KOPT-K1 (cell line): ENCODE results near the gene KRTAP4-1.
"Not testable (repeated sequence)": the region's sequence is repeated elsewhere in the genome, so short reads cannot be mapped to it uniquely, and the experiment has no call there.

Experiments
- H3K27ac ChIP-seq: fragments of 200-600 bp; sonication (generic); 2 replicates; pipeline ENCODE4 v1.5.1; 2016; ENCODE audit warnings: antibody characterized with exemption, mild to moderate bottlenecking, low read depth, low read length; ENCODE audit not compliant: poor library complexity, severe bottlenecking
- H3K36me3 ChIP-seq: fragments of 200-600 bp; sonication (generic); 2 replicates; pipeline ENCODE4 v1.5.1; 2017; ENCODE audit warnings: antibody characterized with exemption, mild to moderate bottlenecking, low read length, moderate library complexity; ENCODE audit not compliant: insufficient read depth
- H3K9me3 ChIP-seq: fragments of 200-600 bp; sonication (generic); 2 replicates; pipeline ENCODE4 v1.5.1; 2017; ENCODE audit warnings: antibody characterized with exemption, low read length, mild to moderate bottlenecking; ENCODE audit not compliant: insufficient read depth, poor library complexity, severe bottlenecking

The KRTAP4-1 gene

DNA sequence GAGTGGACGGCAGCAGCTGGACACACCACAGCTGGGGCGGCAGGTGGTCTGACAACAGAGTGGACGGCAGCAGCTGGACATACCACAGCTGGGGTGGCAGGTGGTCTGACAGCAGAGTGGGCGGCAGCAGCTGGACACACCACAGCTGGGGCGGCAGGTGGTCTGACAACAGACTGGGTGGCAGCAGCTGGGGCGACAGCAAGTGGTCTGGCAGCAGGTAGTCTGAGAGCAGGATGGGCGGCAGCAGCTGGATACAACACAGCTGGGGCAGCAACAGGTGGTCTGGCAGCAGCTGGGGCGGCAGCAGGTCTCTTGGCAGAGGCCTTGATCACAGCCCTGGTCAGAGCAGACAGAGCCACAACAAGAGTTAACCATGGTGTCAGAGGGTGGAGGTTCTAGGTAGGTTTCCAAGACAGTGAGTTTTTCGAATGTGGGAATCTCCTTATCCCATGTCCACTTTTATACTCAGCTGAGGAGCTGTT, at the start of gene KRTAP4-1:
TSS of gene KRTAP4-1 (minus strand) at position 432 of the 482 bp plus-strand sequence. CDS start at position 375, 57 bp downstream.
- Histone ChIP-seq H3K9me3 (no peaks in the 10 kb centered on the region), H3K27ac (no peak within 1 kb of the TSS), H3K36me3 (no peaks in the 10 kb centered on the region)

DNA sequence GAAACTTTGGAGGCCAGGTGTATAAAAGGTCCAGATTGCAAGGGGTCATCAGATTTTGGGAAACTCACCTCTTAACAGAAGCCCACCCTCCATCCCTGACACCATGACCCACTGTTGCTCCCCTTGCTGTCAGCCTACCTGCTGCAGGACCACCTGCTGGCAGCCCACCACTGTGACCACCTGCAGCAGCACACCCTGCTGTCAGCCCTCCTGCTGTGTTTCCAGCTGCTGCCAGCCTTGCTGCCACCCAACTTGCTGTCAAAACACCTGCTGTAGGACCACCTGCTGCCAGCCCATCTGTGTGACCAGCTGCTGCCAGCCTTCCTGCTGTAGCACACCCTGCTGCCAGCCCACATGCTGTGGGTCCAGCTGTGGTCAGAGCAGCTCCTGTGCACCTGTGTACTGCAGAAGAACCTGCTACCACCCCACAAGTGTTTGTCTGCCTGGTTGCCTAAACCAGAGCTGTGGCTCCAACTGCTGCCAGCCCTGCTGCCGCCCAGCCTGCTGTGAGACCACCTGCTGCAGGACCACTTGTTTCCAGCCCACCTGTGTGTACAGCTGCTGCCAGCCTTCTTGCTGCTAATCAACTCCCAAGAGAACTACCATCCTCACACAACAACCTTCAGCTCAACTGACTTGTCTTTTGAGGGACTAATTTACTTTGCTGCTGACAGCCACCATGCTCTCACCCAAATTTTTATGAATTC, 47.8 kb upstream of the KRTAP4-1 start, which contains the start of gene KRTAP9-3:
TSS of gene KRTAP9-3 (plus strand) at position 51 of the 707 bp plus-strand sequence. CDS start at position 104, 53 bp downstream.
- H3K36me3 ChIP-seq, H3K27ac ChIP-seq, H3K9me3 ChIP-seq: not testable (repeated sequence)

DNA sequence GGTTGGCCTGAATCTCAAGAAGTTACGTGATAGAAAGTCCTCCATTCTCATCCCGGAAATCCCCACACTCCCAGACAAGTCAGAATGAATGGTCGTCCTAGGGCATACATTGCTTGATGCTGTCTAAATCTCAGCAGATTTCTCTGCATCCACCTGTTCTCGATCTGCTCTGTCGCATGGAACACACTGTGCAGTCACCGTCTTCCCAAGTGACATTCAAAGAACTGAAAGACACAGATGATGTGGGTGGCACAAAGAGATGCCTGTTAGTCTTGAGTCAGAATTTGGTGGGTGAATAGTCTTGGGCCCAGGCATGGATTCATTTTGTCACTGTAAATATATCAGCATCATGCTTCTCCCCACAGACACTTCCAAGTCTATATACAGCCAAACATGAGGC, 47.0 kb upstream of the KRTAP4-1 start:
- H3K9me3 ChIP-seq = no peaks in the 10 kb centered on the region
- H3K27ac ChIP-seq = no peak overlapping the region
- H3K36me3 ChIP-seq = no peaks in the 10 kb centered on the region

DNA sequence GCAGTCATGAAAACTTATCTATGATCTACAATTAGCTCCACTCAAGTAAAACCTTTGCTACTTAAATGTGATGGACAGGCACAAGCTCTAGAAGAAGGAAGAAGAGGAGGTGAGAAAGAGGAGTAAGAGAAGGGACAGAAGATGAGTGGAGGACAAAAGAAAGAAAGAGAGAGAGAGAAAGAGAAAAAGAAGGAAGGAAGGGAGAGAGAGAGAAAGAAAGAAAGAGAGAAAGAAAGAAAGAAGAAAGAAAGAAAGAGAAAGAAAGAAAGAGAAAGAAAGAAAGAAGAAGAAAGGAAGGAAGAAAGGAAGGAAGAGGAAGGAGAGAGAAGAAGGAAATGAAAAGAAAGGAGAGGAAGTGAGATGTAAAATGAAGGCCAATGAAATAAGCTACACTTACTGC, 45.4 kb upstream of the KRTAP4-1 start:
- Histone ChIP-seq H3K36me3 (no peaks in the 10 kb centered on the region), H3K27ac (no peak overlapping the region)

DNA sequence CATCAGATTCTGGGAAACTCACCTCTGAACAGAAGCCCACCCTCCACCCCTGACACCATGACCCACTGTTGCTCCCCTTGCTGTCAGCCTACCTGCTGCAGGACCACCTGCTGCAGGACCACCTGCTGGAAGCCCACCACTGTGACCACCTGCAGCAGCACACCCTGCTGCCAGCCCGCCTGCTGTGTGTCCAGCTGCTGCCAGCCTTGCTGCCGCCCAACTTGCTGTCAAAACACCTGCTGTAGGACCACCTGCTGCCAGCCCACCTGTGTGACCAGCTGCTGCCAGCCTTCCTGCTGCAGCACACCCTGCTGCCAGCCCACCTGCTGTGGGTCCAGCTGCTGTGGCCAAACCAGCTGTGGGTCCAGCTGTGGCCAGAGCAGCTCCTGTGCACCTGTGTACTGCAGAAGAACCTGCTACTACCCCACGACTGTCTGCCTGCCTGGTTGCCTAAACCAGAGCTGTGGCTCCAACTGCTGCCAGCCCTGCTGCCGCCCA, 41.9 kb upstream of the KRTAP4-1 start, which contains the start of gene KRTAP9-2:
TSS of gene KRTAP9-2 (plus strand) at position 51 of the 498 bp plus-strand sequence. CDS start at position 58, 7 bp downstream.
- not testable (repeated sequence) for H3K36me3 ChIP-seq, H3K27ac ChIP-seq, H3K9me3 ChIP-seq

More for the DNA sequence above, 45.4 kb upstream of the KRTAP4-1 start:
- H3K9me3 ChIP-seq = no peaks in the 10 kb centered on the region

DNA sequence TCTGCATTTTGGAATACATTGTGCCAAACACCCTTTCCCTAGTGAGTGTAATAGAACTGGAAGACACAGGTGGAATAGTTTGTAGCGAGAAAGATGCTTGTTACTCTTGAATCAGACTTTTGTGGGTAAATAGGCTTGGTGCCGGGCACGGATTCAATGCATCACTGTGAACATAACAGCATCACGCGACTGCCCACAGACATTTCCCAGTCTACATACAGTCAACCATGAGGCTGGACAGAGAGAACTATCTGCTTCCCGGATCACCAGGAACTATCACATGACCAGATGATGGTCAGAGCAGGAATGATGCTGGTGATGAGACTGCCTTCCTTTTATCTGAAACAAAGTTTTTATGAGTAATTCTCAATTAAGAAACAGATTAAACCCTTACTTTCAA, 41.3 kb upstream of the KRTAP4-1 start:
- no peaks in the 10 kb centered on the region for H3K9me3 ChIP-seq
- no peaks in the 10 kb centered on the region for H3K36me3 ChIP-seq
- H3K27ac ChIP-seq = no peak overlapping the region

DNA sequence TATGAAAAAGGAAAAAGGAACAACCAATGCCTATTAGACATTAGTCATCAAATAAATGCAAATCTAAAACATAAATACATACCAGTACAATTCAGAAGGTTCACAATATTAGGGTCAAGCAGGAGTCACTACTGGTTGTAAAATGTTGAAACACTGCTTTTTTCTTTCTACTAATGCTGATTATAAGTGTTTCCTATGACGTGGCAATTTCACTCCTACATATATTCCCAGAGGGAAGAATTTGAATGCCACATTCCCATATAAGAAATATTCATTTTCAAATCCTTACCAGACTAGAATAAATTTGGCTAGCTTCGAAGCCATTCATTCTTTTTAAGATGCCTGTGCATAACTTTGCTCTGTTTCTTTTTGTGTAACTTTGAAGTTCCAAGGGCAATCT, 39.1 kb upstream of the KRTAP4-1 start:
- Histone ChIP-seq H3K36me3 (no peaks in the 10 kb centered on the region), H3K9me3 (no peaks in the 10 kb centered on the region)

DNA sequence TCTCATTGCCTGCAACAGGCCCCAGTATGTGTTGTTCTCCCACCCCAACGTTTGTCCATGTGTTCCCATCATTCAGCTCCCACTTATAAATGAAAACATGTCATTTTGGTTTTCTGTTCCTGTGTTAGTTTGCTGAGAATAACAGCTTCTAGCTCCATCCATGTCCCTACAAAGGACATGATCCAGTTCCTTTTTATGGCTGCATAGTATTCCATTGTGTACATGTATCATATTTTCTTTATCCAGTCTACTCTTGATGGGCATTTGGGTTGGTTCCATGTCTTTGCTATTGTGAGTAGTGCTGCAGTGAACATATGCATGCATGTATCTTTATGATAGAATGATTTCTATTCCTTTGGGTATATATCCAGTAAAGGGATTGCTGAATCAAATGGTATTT, 31.0 kb upstream of the KRTAP4-1 start:
- Histone ChIP-seq H3K9me3 (no peaks in the 10 kb centered on the region), H3K36me3 (no peaks in the 10 kb centered on the region), H3K27ac (no peak overlapping the region)

More for the DNA sequence above, 39.1 kb upstream of the KRTAP4-1 start:
- no peak overlapping the region for H3K27ac ChIP-seq

DNA sequence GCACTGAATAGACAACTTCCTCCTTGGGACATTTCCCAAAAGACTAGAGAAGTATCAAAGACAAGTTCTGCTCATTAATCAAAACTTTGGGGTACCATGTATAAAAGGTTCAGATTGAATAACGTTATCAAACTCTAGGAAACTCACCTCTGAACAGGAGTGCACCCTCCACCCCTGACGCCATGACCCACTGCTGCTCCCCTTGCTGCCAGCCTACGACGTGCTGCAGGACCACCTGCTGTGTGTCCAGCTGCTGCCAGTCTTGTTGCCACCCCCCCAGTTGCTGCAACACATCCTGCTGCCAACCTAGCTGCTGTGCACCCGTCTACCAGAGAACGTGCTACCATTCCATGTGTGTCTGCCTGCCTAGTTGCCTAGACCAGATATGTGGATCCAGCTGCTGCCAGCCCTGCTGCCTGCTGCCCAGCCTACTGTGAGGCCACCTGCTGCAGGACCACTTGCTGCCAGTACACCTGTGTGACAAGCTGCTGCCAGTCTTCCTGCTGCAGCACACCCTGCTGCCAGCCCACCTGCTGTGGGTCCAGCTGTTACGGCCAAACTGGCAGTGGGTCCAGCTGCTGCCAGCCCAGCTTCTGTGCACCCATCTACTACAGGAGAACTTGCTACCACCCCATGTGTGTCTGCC, 27.9 kb upstream of the KRTAP4-1 start:
- Histone ChIP-seq H3K36me3 (no peaks in the 10 kb centered on the region), H3K9me3 (no peaks in the 10 kb centered on the region), H3K27ac (no peak overlapping the region)

DNA sequence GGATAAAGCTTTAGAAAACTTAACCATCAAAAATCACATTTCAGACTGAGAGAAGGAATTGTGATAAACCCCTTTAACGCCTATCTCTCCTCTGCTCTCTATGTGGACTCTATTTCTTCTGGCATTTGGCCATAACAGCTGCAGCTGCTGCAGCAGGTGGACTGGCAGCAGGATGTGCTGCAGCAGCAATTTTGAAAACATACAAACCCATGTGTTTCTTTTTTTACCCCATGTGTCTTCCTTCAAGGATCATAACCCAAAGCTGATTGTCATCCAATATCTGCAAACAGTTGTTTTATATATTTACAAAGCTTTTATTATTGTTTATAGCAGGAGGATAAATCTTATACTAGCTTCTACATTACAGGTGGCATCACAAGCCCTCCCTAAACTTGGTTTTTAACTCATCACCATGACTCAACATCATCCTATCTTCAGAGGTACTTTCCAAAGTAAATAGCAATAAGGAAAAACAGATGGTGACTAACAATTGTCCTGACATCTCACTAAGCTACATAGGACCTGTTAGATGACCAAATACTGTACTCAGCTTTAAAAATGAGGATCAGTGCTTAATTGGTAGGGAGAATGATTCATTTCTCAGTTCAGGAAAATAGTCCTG, 27.2 kb upstream of the KRTAP4-1 start:
- Histone ChIP-seq H3K27ac (no peak overlapping the region), H3K36me3 (no peaks in the 10 kb centered on the region), H3K9me3 (no peaks in the 10 kb centered on the region)

DNA sequence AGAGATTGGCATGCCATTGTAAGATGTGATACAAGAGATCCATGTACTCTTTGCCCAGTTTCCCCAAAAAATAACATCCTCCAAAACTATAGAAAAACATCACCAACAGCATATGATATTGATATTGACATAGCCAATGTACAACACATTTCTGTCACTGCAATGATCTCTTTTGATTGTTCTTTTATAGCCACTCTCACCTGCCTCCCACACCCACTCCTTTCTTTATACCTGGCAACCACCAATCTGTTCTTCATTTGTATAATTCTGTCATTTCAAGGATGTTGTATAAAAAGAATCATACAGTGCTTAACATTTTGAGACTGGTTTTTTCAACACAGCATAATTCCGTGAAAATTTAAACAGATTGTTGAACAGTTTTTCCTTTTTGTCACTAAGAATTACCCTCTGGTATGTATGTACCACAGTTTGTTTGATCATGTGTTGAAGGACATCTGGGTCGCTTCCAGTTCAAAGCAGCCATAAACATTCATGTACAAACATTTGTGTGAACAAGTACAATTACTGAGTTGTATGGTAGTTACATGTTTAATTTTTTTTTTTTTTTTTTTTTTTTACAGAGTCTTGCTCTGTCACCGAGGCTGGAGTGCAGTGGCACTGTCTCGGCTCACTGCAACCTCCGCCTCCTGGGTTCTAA, 14.8 kb upstream of the KRTAP4-1 start:
- H3K36me3 ChIP-seq = no peaks in the 10 kb centered on the region
- H3K27ac ChIP-seq = no peak overlapping the region
- no peaks in the 10 kb centered on the region for H3K9me3 ChIP-seq

DNA sequence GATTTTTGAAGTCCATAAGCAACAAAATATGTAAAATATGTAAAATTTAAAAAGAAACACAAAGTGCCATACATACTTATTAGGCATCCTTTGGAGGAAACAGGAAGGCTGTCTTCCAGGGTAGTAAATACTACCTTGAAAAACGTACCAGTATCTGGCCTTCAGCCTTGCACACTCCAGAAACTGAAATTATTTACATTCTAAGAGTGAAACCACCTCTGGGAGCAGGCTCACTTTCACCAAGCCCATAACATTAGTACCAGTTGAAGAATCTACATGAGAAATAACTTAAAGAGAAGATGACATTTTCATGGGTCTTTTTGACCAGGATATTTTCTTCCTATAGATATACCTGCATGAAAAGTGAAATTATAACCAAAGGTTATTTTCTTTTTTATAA, 11.4 kb upstream of the KRTAP4-1 start:
- H3K9me3 ChIP-seq = no peaks in the 10 kb centered on the region
- no peak overlapping the region for H3K27ac ChIP-seq
- H3K36me3 ChIP-seq = no peaks in the 10 kb centered on the region

DNA sequence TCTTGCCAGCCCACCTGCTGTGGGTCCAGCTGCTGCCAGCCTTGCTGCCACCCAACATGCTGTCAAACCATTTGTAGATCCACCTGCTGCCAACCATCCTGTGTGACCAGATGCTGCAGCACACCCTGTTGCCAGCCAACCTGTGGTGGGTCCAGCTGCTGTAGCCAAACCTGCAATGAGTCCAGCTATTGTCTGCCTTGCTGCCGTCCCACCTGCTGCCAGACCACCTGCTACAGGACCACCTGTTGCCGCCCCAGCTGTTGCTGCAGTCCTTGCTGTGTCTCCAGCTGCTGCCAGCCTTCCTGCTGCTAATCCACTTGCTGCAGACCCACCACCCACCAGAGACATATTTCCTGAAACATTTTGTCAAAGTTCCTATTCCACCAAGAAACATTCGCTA, 5.6 kb upstream of the KRTAP4-1 start:
- no peaks in the 10 kb centered on the region for H3K36me3 ChIP-seq
- no peaks in the 10 kb centered on the region for H3K9me3 ChIP-seq
- no peak overlapping the region for H3K27ac ChIP-seq

DNA sequence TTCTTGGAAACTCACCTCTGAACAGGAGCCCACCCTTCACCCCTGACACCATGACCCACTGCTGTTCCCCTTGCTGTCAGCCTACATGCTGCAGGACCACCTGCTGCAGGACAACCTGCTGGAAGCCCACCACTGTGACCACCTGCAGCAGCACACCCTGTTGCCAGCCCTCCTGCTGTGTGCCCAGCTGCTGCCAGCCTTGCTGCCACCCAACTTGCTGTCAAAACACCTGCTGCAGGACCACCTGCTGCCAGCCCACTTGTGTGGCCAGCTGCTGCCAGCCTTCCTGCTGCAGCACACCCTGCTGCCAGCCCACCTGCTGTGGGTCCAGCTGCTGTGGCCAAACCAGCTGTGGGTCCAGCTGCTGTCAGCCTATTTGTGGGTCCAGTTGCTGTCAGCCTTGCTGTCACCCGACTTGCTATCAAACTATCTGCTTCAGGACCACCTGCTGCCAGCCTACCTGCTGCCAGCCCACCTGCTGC, 5.2 kb upstream of the KRTAP4-1 start, which contains the start of gene KRTAP9-1:
TSS of gene KRTAP9-1 (plus strand) at position 51 of the 482 bp plus-strand sequence. CDS start at position 51, 0 bp downstream.
- not testable (repeated sequence) for H3K9me3 ChIP-seq, H3K36me3 ChIP-seq, H3K27ac ChIP-seq
